IMR-90 (cell line): ENCODE measurements around the gene ACAN. TPM values are rescaled to one million over a fixed set of nuclear protein-coding genes. Genes with fewer than 3 reads are reported as not detected.

ENCODE experiments used
- ATAC-seq: fragments of 200-7000 bp; cut with Tn5 transposase; 2 replicates; pipeline ENCODE4 v1.9.1; 2020; ENCODE audit warnings: low read depth, mild to moderate bottlenecking, moderate library complexity
- BruUV-seq: library from RNA; stranded (reverse); fragments of 400-500 nt; replicated peaks from 2 replicates; lab custom pipeline; 2021; lab: Mats Ljungman, UMichigan
- CTCF ChIA-PET: fragments of 300-600 bp; formaldehyde crosslinking; extraction: SDS; loops from one replicate; lab custom pipeline; 2021; ENCODE audit warnings: antibody characterized with exemption; lab: Yijun Ruan, JAX
- POLR2A ChIA-PET: fragments of 300-600 bp; sonication (Branson Sonifier 250); formaldehyde crosslinking; loops from one replicate; lab custom pipeline; 2022; ENCODE audit warnings: antibody characterized with exemption; ENCODE audit not compliant: unreplicated experiment; lab: Charles Lee
- DNase-seq: peaks from one replicate; pipeline ENCODE4 v3.0.0; 2013
- H2AFZ ChIP-seq: replicated peaks from 2 replicates; pipeline ENCODE3; 2013; ENCODE audit warnings: low read length, mild to moderate bottlenecking; ENCODE audit not compliant: poor library complexity
- H2AK5ac ChIP-seq: 2 replicates; pipeline ENCODE4 v1.6.1; 2013; ENCODE audit warnings: low read depth, low read length, inconsistent platforms
- H2AK9ac ChIP-seq: replicated peaks from 2 replicates; pipeline ENCODE3; 2013; ENCODE audit warnings: mild to moderate bottlenecking, low read depth, low read length, moderate library complexity; ENCODE audit not compliant: poor library complexity
- H2BK120ac ChIP-seq: 2 replicates; pipeline ENCODE4 v1.6.1; 2013; ENCODE audit warnings: low read depth, low read length, inconsistent platforms
- H2BK15ac ChIP-seq: 3 replicates; pipeline ENCODE4 v1.6.1; 2013; ENCODE audit warnings: low read depth, low read length, inconsistent platforms
- H2BK20ac ChIP-seq: 2 replicates; pipeline ENCODE4 v1.6.1; 2013; ENCODE audit warnings: low read depth, mild to moderate bottlenecking, inconsistent platforms, low read length, moderate library complexity
- H2BK5ac ChIP-seq: 2 replicates; pipeline ENCODE4 v1.6.1; 2013; ENCODE audit warnings: mild to moderate bottlenecking, low read depth, low read length, inconsistent platforms; ENCODE audit not compliant: poor library complexity, severe bottlenecking
- H3K14ac ChIP-seq: replicated peaks from 2 replicates; pipeline ENCODE4 v1.6.1; 2013; ENCODE audit warnings: low read depth, low read length, inconsistent platforms
- H3K18ac ChIP-seq: 2 replicates; pipeline ENCODE4 v1.6.1; 2013; ENCODE audit warnings: low read depth, low read length, control low read depth
- H3K23ac ChIP-seq: 2 replicates; pipeline ENCODE4 v1.6.1; 2013; ENCODE audit warnings: low read depth, low read length, inconsistent platforms
- H3K27ac ChIP-seq: 2 replicates; pipeline ENCODE4 v1.5.1; 2013; ENCODE audit warnings: mild to moderate bottlenecking, control low read depth, low read length; ENCODE audit not compliant: insufficient read depth
- H3K27me3 ChIP-seq: 2 replicates; pipeline ENCODE4 v1.6.1; 2013; ENCODE audit warnings: low read length; ENCODE audit not compliant: control insufficient read depth, insufficient read depth
- H3K36me3 ChIP-seq: 2 replicates; pipeline ENCODE4 v1.6.1; 2013; ENCODE audit warnings: low read length, mixed read lengths; ENCODE audit not compliant: control insufficient read depth, insufficient read depth
- H3K4ac ChIP-seq: 2 replicates; pipeline ENCODE4 v1.6.1; 2013; ENCODE audit warnings: low read depth, low read length, inconsistent platforms
- H3K4me1 ChIP-seq: 2 replicates; pipeline ENCODE4 v1.6.1; 2013; ENCODE audit warnings: low read length, mixed read lengths; ENCODE audit not compliant: control insufficient read depth, insufficient read depth
- H3K4me2 ChIP-seq: 2 replicates; pipeline ENCODE4 v1.6.1; 2013; ENCODE audit warnings: low read depth, mild to moderate bottlenecking, control low read depth, low read length, moderate library complexity
- H3K4me3 ChIP-seq: 2 replicates; pipeline ENCODE4 v1.5.1; 2013; ENCODE audit warnings: low read depth, mild to moderate bottlenecking, control low read depth, low read length, moderate library complexity; ENCODE audit not compliant: insufficient read depth
- H3K56ac ChIP-seq: 2 replicates; pipeline ENCODE4 v1.6.1; 2013; ENCODE audit warnings: low read length, inconsistent platforms; ENCODE audit not compliant: insufficient read depth; ENCODE audit errors: extremely low read depth
- H3K79me1 ChIP-seq, 2 experiments: 2 replicates each; pipeline ENCODE4 v1.6.1; 2013; ENCODE audit warnings: low read length in 2 of 2, inconsistent platforms in 1 of 2, low read depth in 1 of 2
- H3K9ac ChIP-seq: 2 replicates; pipeline ENCODE4 v1.6.1; 2013; ENCODE audit warnings: low read depth, low read length, control low read depth
- H3K9me1 ChIP-seq: 2 replicates; pipeline ENCODE4 v1.6.1; 2013; ENCODE audit warnings: low read length, inconsistent platforms; ENCODE audit not compliant: insufficient read depth
- H3K9me3 ChIP-seq: 2 replicates; pipeline ENCODE4 v1.6.1; 2013; ENCODE audit warnings: low read length; ENCODE audit not compliant: control insufficient read depth, insufficient read depth
- H4K20me1 ChIP-seq: 2 replicates; pipeline ENCODE4 v1.6.1; 2013; ENCODE audit warnings: low read length, inconsistent platforms; ENCODE audit not compliant: insufficient read depth
- H4K5ac ChIP-seq: 2 replicates; pipeline ENCODE4 v1.6.1; 2013; ENCODE audit warnings: mild to moderate bottlenecking, low read depth, low read length, control low read depth
- H4K8ac ChIP-seq, 2 experiments: 2 replicates each; pipeline ENCODE4 v1.6.1; 2013; ENCODE audit warnings: low read depth in 2 of 2, low read length in 2 of 2, control low read depth in 1 of 2, inconsistent platforms in 1 of 2
- H4K91ac ChIP-seq: 2 replicates; pipeline ENCODE4 v1.6.1; 2013; ENCODE audit warnings: low read depth, low read length, inconsistent platforms; ENCODE audit not compliant: insufficient read depth
- CTCF ChIP-seq: conservative IDR thresholded peaks from 2 replicates; pipeline ENCODE4 v1.5.1; 2012; ENCODE audit warnings: mild to moderate bottlenecking, low read depth, low read length, improper control_type of control experiment
- MAFK ChIP-seq: IDR thresholded peaks from 2 replicates; pipeline ENCODE4 v1.6.1; 2012; ENCODE audit warnings: low read depth, low read length, improper control_type of control experiment
- MAZ ChIP-seq: IDR thresholded peaks from 2 replicates; pipeline ENCODE4 v1.6.1; 2012; ENCODE audit warnings: low read depth, mild to moderate bottlenecking, low read length, improper control_type of control experiment, moderate library complexity, borderline replicate concordance
- MXI1 ChIP-seq: IDR thresholded peaks from 2 replicates; pipeline ENCODE4 v1.6.1; 2012; ENCODE audit warnings: low read depth, mild to moderate bottlenecking, low read length, moderate library complexity, borderline replicate concordance
- RCOR1 ChIP-seq: IDR thresholded peaks from 2 replicates; pipeline ENCODE4 v1.6.1; 2012; ENCODE audit warnings: mild to moderate bottlenecking, low read length, improper control_type of control experiment; ENCODE audit not compliant: insufficient replicate concordance
- RFX5 ChIP-seq: IDR thresholded peaks from 2 replicates; pipeline ENCODE4 v1.8.0; 2012; ENCODE audit warnings: low read depth, mild to moderate bottlenecking, low read length, moderate library complexity
- SMC3 ChIP-seq: fragments of 150-350 bp; IDR thresholded peaks from 2 replicates; pipeline ENCODE4 v1.6.1; 2016; ENCODE audit warnings: low read depth, mild to moderate bottlenecking, antibody characterized with exemption, low read length, moderate library complexity
- WGBS, 2 experiments: methylation state at CpG; one replicate each; pipeline versions ENCODE4 v1.1.5 to v1.1.7; 2013; ENCODE audit warnings: missing lambda C conversion rate in 2 of 2; ENCODE audit not compliant: insufficient read length in 1 of 2; ENCODE audit errors: extremely low coverage in 2 of 2; 5-methylcytosine and 5-hydroxymethylcytosine counted together
- dilution Hi-C: fragments of 300-500 bp; cut with HindIII; formaldehyde crosslinking; loops from one replicate; pipeline ENCODE4 v1.14.3; 2018; ENCODE audit warnings: low sequenced_read_pairs; ENCODE audit not compliant: unreplicated experiment
- in situ Hi-C: fragments of 300-500 bp; cut with MboI; formaldehyde crosslinking; loops from 3 replicates; pipeline ENCODE4 v1.14.3; 2019; ENCODE audit warnings: low sequenced_read_pairs, inconsistent platforms, mixed read lengths
- intact Hi-C: fragments of 100-400 bp; cut with micrococcal nuclease; formaldehyde crosslinking; loops from 2 replicates; pipeline ENCODE4 v1.10.0; 2022
- polyA plus RNA-seq, 3 experiments: library from polyadenylated mRNA; depleted of rRNA; stranded (reverse); fragments of >200 nt; gene quantifications; 2 replicates each; pipeline ENCODE4 v1.2.3, GENCODE V29; 2012; ENCODE audit warnings: low replicate concordance in 1 of 3
- total RNA-seq: library from RNA; depleted of rRNA; stranded (reverse); fragments of >200 nt; gene quantifications from 2 replicates; pipeline ENCODE4 v1.2.3, GENCODE V29; 2012
- TF ChIP-seq, protein P1 (sequence below): fragments of 150-350 bp; IDR thresholded peaks from 2 replicates; pipeline ENCODE4 v1.6.1; 2017; ENCODE audit warnings: mild to moderate bottlenecking, antibody characterized with exemption, low read length, low read depth

ACAN gene
- total and polyA plus RNA-seq, 2 of the 4 experiments (the other 2 are of a cell fraction), result 0.54 to 0.96 TPM

DNA sequence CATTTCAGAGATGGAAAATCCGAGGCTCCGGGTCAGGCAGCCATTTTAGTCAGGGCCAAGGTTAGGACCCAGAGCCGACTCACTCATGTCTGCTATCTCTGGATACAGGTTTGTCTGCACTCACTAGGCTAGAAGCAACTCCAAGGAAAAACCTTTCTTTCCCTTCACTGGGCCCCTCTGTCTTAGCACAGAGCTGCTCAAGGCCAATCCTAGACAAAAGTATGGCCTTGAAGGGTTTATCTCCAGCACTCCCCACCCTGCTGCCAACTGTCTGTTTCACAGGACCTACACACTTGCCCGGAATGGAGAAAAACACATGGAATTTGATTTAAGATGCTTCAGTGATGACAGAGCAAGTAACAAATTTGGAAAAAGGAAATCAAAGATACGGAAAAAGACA lies 25.6 kb downstream of the ACAN start:
- TF ChIP-seq, protein P1, sequence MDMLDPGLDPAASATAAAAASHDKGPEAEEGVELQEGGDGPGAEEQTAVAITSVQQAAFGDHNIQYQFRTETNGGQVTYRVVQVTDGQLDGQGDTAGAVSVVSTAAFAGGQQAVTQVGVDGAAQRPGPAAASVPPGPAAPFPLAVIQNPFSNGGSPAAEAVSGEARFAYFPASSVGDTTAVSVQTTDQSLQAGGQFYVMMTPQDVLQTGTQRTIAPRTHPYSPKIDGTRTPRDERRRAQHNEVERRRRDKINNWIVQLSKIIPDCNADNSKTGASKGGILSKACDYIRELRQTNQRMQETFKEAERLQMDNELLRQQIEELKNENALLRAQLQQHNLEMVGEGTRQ, result no peak
- TF ChIP-seq MAFK (no peak), MAZ (no peak), CTCF (no peak), RCOR1 (no peak), SMC3 (no peak), MXI1 (no peak), RFX5 (no peak)
- Histone ChIP-seq H2AK9ac (no peak overlapping the region), H3K23ac (no peak overlapping the region), H3K4me3 (no peak overlapping the region), H3K79me1 (no peaks in the 10 kb centered on the region), H4K5ac (no peak overlapping the region), H2AK5ac (no peak overlapping the region), H3K27ac (no peak overlapping the region), H3K14ac (no peak overlapping the region), H3K9me1 (no peaks in the 10 kb centered on the region), H2BK15ac (no peak overlapping the region), H3K27me3 (peaks cover 27% of the 10 kb centered on the region), H4K91ac (no peak overlapping the region), H4K20me1 (no peaks in the 10 kb centered on the region), H3K18ac (no peak overlapping the region), H2BK5ac (no peak overlapping the region), H2BK120ac (no peak overlapping the region), H3K4me1 (peaks cover 2% of the 10 kb centered on the region; the same call in 1 of the 2 replicates), H3K4me2 (no peak overlapping the region), H3K9ac (no peak overlapping the region), H3K36me3 (no peaks in the 10 kb centered on the region), H2AFZ (no peak overlapping the region), H3K56ac (no peak overlapping the region), H3K4ac (no peak overlapping the region), H2BK20ac (no peak overlapping the region), H3K9me3 (no peaks in the 10 kb centered on the region), H4K8ac (no peak overlapping the region)
- BruUV-seq, result no TSS peak
- dilution Hi-C loops (no loop called here), in situ Hi-C loops (loop anchor here (25.0 kb wide), 2 partner anchors 166 to 341 kb away; no protein-coding TSS in a partner anchor), intact Hi-C loops (no loop called here)
- ATAC-seq, result no peak
- ChIA-PET POLR2A (no interaction called here), CTCF (no interaction called here)
- no peak for DNase-seq
- WGBS, 2 experiments, result no CpG with 5 or more reads among the region's 5 CpGs
